Left ventricle myocardium inferior (tissue), 1 donor: ENCODE results near the gene CLEC16A. TPM values are rescaled to one million over a fixed set of nuclear protein-coding genes. Genes with fewer than 3 reads are reported as not detected.

ENCODE experiments used
- DNase-seq: peaks from one replicate; pipeline ENCODE4 v3.0.0-alpha.2; 2020
- H3K27ac ChIP-seq: fragments of 200-600 bp; replicated peaks from 2 replicates; pipeline ENCODE4 v1.8.0; 2021
- H3K27me3 ChIP-seq: fragments of 200-600 bp; 2 replicates; pipeline ENCODE4 v1.8.0; 2021; ENCODE audit warnings: low read depth
- H3K36me3 ChIP-seq: fragments of 200-600 bp; 2 replicates; pipeline ENCODE4 v1.8.0; 2021
- H3K4me1 ChIP-seq: fragments of 200-600 bp; 2 replicates; pipeline ENCODE4 v1.8.0; 2021
- H3K4me3 ChIP-seq: fragments of 200-600 bp; 2 replicates; pipeline ENCODE4 v1.8.0; 2021; ENCODE audit warnings: mild to moderate bottlenecking, moderate library complexity
- H3K9me3 ChIP-seq: fragments of 200-600 bp; replicated peaks from 2 replicates; pipeline ENCODE4 v1.8.0; 2021
- CTCF ChIP-seq: fragments of 200-600 bp; IDR thresholded peaks from 2 replicates; pipeline ENCODE4 v1.8.0; 2021; ENCODE audit warnings: antibody characterized with exemption, mild to moderate bottlenecking, borderline replicate concordance
- intact Hi-C: fragments of 100-400 bp; cut with micrococcal nuclease; formaldehyde crosslinking; loops from one replicate; pipeline ENCODE4 v1.11.0; 2022
- total RNA-seq: library from RNA; stranded (reverse); fragmentation: NEBNext Ultra II Directional; extraction: Animal tissue kit (Norgen Biotek cat#: 25700); gene quantifications from one replicate; pipeline ENCODE4 v1.2.1, GENCODE V29; 2021
- donor health status: DM: no; HTN: yes; CAD: no; lungs with severe emphysema.

Gene CLEC16A
- total RNA-seq, 1 donor from 2014 or later, result 24.6 TPM

- no peaks in the 10 kb centered on the region for H3K27me3 ChIP-seq
- peaks cover 46% of the 10 kb centered on the region for H3K36me3 ChIP-seq
Measured at GRCh38 chr16:11066261-11066870, 122.0 kb downstream of the CLEC16A start.

GRCh38 chr16:11067266-11067665 lies 122.9 kb downstream of the CLEC16A start:
- Histone ChIP-seq H3K4me3 (no peak overlapping the region), H3K27ac (no peak overlapping the region), H3K9me3 (no peaks in the 10 kb centered on the region), H3K27me3 (no peaks in the 10 kb centered on the region), H3K4me1 (no peaks in the 10 kb centered on the region), H3K36me3 (peaks cover 44% of the 10 kb centered on the region)
- no peak for TF ChIP-seq CTCF
- DNase-seq, result no peak
- intact Hi-C loops, result no loop called here

More at GRCh38 chr16:11066261-11066870, 122.0 kb downstream of the CLEC16A start:
- H3K27ac ChIP-seq, result no peak overlapping the region
- intact Hi-C loops, result no loop called here
- H3K4me1 ChIP-seq, result no peaks in the 10 kb centered on the region
- no peak for TF ChIP-seq CTCF
- H3K9me3 ChIP-seq, result no peaks in the 10 kb centered on the region
- DNase-seq, result no peak
- no peak overlapping the region for H3K4me3 ChIP-seq

GRCh38 chr16:11067697-11068141 lies 123.4 kb downstream of the CLEC16A start:
- Histone ChIP-seq H3K9me3 (no peaks in the 10 kb centered on the region), H3K36me3 (peaks cover 45% of the 10 kb centered on the region), H3K27me3 (no peaks in the 10 kb centered on the region), H3K4me3 (no peak overlapping the region), H3K27ac (no peak overlapping the region), H3K4me1 (no peaks in the 10 kb centered on the region)
- DNase-seq, result no peak
- no peak for TF ChIP-seq CTCF
- intact Hi-C loops, result no loop called here

- H3K4me3 ChIP-seq, result no peak overlapping the region
- DNase-seq, result no peak
- intact Hi-C loops, result no loop called here
Measured at GRCh38 chr16:11071829-11072228, 127.5 kb downstream of the CLEC16A start.

GRCh38 chr16:11072420-11073153 lies 128.2 kb downstream of the CLEC16A start:
- Histone ChIP-seq H3K4me3 (no peak overlapping the region), H3K36me3 (peaks cover 34% of the 10 kb centered on the region), H3K27ac (no peak overlapping the region), H3K9me3 (no peaks in the 10 kb centered on the region), H3K27me3 (no peaks in the 10 kb centered on the region), H3K4me1 (no peaks in the 10 kb centered on the region)
- DNase-seq, result no peak
- intact Hi-C loops, result no loop called here
- TF ChIP-seq CTCF, result no peak

More at GRCh38 chr16:11071829-11072228, 127.5 kb downstream of the CLEC16A start:
- no peak for TF ChIP-seq CTCF
- Histone ChIP-seq H3K9me3 (no peaks in the 10 kb centered on the region), H3K36me3 (peaks cover 34% of the 10 kb centered on the region), H3K4me1 (no peaks in the 10 kb centered on the region), H3K27ac (no peak overlapping the region), H3K27me3 (no peaks in the 10 kb centered on the region)
